ENCODE data around the gene MCTP1.

Gene MCTP1

DNA sequence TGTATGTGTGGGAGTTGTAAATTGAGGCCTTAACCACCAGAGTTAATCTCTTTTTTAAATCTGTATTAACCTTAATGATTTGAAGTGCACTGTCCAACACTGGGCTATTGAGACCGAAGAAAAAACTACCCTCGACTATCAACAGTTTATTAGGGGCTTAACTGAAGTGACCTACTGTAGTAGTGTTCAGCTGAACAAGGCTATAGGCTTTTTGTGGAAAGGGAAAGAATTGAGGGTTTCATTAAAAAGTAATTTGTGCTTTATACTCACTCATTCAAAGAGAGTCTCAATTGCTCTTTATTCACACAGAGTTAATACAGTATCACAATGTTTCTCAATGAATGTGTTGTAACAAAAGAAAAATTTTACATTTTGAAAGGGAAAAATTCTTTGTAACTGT lies 399.0 kb downstream of the MCTP1 start:
- H3K79me2 ChIP-seq (ENCODE audit: control insufficient read depth, low read length) = no peaks in the 10 kb centered on the region
- TF ChIP-seq, protein P1, sequence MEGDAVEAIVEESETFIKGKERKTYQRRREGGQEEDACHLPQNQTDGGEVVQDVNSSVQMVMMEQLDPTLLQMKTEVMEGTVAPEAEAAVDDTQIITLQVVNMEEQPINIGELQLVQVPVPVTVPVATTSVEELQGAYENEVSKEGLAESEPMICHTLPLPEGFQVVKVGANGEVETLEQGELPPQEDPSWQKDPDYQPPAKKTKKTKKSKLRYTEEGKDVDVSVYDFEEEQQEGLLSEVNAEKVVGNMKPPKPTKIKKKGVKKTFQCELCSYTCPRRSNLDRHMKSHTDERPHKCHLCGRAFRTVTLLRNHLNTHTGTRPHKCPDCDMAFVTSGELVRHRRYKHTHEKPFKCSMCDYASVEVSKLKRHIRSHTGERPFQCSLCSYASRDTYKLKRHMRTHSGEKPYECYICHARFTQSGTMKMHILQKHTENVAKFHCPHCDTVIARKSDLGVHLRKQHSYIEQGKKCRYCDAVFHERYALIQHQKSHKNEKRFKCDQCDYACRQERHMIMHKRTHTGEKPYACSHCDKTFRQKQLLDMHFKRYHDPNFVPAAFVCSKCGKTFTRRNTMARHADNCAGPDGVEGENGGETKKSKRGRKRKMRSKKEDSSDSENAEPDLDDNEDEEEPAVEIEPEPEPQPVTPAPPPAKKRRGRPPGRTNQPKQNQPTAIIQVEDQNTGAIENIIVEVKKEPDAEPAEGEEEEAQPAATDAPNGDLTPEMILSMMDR (IDR thresholded peaks at IDR 0.05; ENCODE audit: low read depth, low read length, poor library complexity, severe bottlenecking) = no peak
- TF ChIP-seq EZH2phosphoT487 (IDR thresholded peaks at IDR 0.05; ENCODE audit: borderline replicate concordance, low read length) = no peak

DNA sequence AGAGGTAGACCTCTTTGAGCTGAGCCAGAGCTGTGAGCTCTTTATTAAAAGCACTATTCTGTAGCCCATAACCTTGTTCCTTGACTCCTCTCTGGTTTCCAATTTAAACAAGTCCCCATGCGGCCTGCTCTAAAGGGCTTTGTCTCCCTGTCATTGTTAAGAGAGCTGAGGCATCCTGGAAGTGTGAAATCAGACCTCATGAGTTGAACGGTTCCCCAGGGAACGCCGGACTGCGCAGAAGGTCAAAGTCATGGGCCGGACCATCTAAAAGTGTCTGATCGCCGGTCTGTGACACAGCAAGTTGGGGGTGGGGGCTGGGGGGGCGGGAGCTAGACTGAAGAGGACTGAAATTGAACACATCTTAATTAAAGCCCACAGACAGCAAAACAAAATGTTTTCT lies 400.6 kb downstream of the MCTP1 start:
- no peaks in the 10 kb centered on the region for H3K4me1 ChIP-seq (ENCODE audit: control insufficient read depth, low read length)
- H3F3A ChIP-seq (ENCODE audit: control insufficient read depth, insufficient read depth) = no peaks in the 10 kb centered on the region
- no peak overlapping the region for H3K4me3 ChIP-seq (ENCODE audit: low read length)
- H3K27me3 ChIP-seq (ENCODE audit: control insufficient read depth, low read length) = no peaks in the 10 kb centered on the region; the same call in 1 of the 2 replicates
- no peaks in the 10 kb centered on the region for H3K36me3 ChIP-seq (ENCODE audit: control insufficient read depth, low read length)
- TF ChIP-seq EZH2phosphoT487 (IDR thresholded peaks at IDR 0.05; ENCODE audit: borderline replicate concordance, low read length) = no peak
- TF ChIP-seq, protein P1 (IDR thresholded peaks at IDR 0.05; ENCODE audit: low read depth, low read length, poor library complexity, severe bottlenecking) = no peak
- H3K9me2 ChIP-seq (replicated peaks; ENCODE audit: control insufficient read depth, low read length) = no peaks in the 10 kb centered on the region
- no peaks in the 10 kb centered on the region for H4K20me1 ChIP-seq (ENCODE audit: control insufficient read depth, insufficient read depth, low read depth, low read length)
- no peaks in the 10 kb centered on the region for H3K9me3 ChIP-seq (ENCODE audit: control insufficient read depth, insufficient read depth, low read length)
- no peak overlapping the region for H3K27ac ChIP-seq (ENCODE audit: low read depth, low read length)
- no peak overlapping the region for H3K4me2 ChIP-seq (ENCODE audit: low read length)
- no peaks in the 10 kb centered on the region for H3K79me2 ChIP-seq (ENCODE audit: control insufficient read depth, low read length)

More for the DNA sequence above, 399.0 kb downstream of the MCTP1 start:
- H3K9me2 ChIP-seq (replicated peaks; ENCODE audit: control insufficient read depth, low read length) = no peaks in the 10 kb centered on the region
- H3K9me3 ChIP-seq (ENCODE audit: control insufficient read depth, insufficient read depth, low read length) = no peaks in the 10 kb centered on the region
- no peaks in the 10 kb centered on the region for H3K36me3 ChIP-seq (ENCODE audit: control insufficient read depth, low read length)
- no peak overlapping the region for H3K4me3 ChIP-seq (ENCODE audit: low read length)
- H4K20me1 ChIP-seq (ENCODE audit: control insufficient read depth, insufficient read depth, low read depth, low read length) = no peaks in the 10 kb centered on the region
- H3K4me1 ChIP-seq (ENCODE audit: control insufficient read depth, low read length) = no peaks in the 10 kb centered on the region
- H3K27ac ChIP-seq (ENCODE audit: low read depth, low read length) = no peak overlapping the region
- no peaks in the 10 kb centered on the region for H3F3A ChIP-seq (ENCODE audit: control insufficient read depth, insufficient read depth)
- no peaks in the 10 kb centered on the region; the same call in 1 of the 2 replicates for H3K27me3 ChIP-seq (ENCODE audit: control insufficient read depth, low read length)
- no peak overlapping the region for H3K4me2 ChIP-seq (ENCODE audit: low read length)

DNA sequence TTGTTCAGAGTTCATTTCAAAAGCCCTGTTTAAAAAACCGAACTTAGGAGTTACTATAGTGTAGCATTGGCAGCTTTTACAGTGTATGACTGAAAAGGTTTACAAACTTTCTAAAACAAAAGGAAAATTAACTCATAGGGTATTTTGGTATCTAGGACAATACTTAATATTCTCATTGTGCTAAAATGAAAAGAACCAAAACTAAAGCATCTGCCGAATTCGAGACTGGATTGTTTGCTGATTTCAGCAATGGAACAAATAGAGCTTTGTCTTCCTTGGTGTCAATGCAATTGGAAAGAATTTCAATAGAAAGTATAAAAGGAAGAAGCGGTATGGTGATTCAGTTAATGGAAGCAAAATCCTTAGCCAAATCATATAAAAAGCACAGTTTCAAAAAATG lies 412.4 kb downstream of the MCTP1 start:
- H3F3A ChIP-seq (ENCODE audit: control insufficient read depth, insufficient read depth) = no peaks in the 10 kb centered on the region
- TF ChIP-seq, protein P1 (IDR thresholded peaks at IDR 0.05; ENCODE audit: low read depth, low read length, poor library complexity, severe bottlenecking) = no peak
- TF ChIP-seq EZH2phosphoT487 (IDR thresholded peaks at IDR 0.05; ENCODE audit: borderline replicate concordance, low read length) = no peak
- H4K20me1 ChIP-seq (ENCODE audit: control insufficient read depth, insufficient read depth, low read depth, low read length) = no peaks in the 10 kb centered on the region
- H3K4me2 ChIP-seq (ENCODE audit: low read length) = no peak overlapping the region
- H3K4me1 ChIP-seq (ENCODE audit: control insufficient read depth, low read length) = no peaks in the 10 kb centered on the region
- no peaks in the 10 kb centered on the region for H3K36me3 ChIP-seq (ENCODE audit: control insufficient read depth, low read length)
- no peaks in the 10 kb centered on the region for H3K9me3 ChIP-seq (ENCODE audit: control insufficient read depth, insufficient read depth, low read length)
- H3K9me2 ChIP-seq (replicated peaks; ENCODE audit: control insufficient read depth, low read length) = no peaks in the 10 kb centered on the region
- H3K27me3 ChIP-seq (ENCODE audit: control insufficient read depth, low read length) = no peaks in the 10 kb centered on the region
- H3K4me3 ChIP-seq (ENCODE audit: low read length) = no peak overlapping the region
- no peak overlapping the region for H3K27ac ChIP-seq (ENCODE audit: low read depth, low read length)
- no peaks in the 10 kb centered on the region for H3K79me2 ChIP-seq (ENCODE audit: control insufficient read depth, low read length)
